Gastroesophageal sphincter (tissue), 4 donors: ENCODE measurements around the gene ATAD3B. TPM values are rescaled to one million over a fixed set of nuclear protein-coding genes. Genes with fewer than 3 reads are reported as not detected.

Experiments used
- ATAC-seq: fragments of 150-250 bp; one replicate; pipeline ENCODE4 v1.9.1; 2016; ENCODE audit warnings: mild to moderate bottlenecking, moderate library complexity
- H3K27ac ChIP-seq, 4 donors: fragments of 200-600 bp; sonication (generic) in 3 of 4; 1 replicate in 3 of 4; 2 replicates in 1 of 4; pipeline ENCODE4 v1.5.1; 2016 to 2019
- H3K27me3 ChIP-seq: fragments of 200-600 bp; sonication (generic); one replicate; pipeline ENCODE4 v1.5.1; 2019
- H3K36me3 ChIP-seq, 2 donors: fragments of 200-600 bp; sonication (generic); one replicate each; pipeline ENCODE4 v1.5.1; 2019; ENCODE audit warnings: control low read depth in 1 of 2
- H3K4me1 ChIP-seq, 3 donors: fragments of 200-600 bp; sonication (generic); 1 replicate in 2 of 3; 2 replicates in 1 of 3; pipeline ENCODE4 v1.5.1; 2016 to 2019; ENCODE audit warnings: control low read depth in 2 of 3
- H3K4me3 ChIP-seq, 2 donors: fragments of 200-600 bp; sonication (generic); one replicate each; pipeline ENCODE4 v1.5.1; 2019; ENCODE audit warnings: mild to moderate bottlenecking in 1 of 2, moderate library complexity in 1 of 2
- H3K9me3 ChIP-seq, 3 donors: fragments of 200-600 bp; sonication (generic); one replicate each; pipeline ENCODE4 v1.5.1; 2017 to 2019; ENCODE audit warnings: control low read depth in 2 of 3
- EP300 ChIP-seq: sonication (generic); formaldehyde crosslinking; IDR thresholded peaks from one replicate; pipeline ENCODE4 v1.6.1; 2017; ENCODE audit warnings: antibody characterized with exemption, mild to moderate bottlenecking
- POLR2A ChIP-seq, 2 donors: fragments of 450-650 bp; IDR thresholded peaks; one replicate each; pipeline ENCODE4 v1.6.1; 2017; ENCODE audit warnings: antibody characterized with exemption in 2 of 2, mild to moderate bottlenecking in 2 of 2, moderate library complexity in 1 of 2
- POLR2AphosphoS5 ChIP-seq: sonication (generic); formaldehyde crosslinking; IDR thresholded peaks from one replicate; pipeline ENCODE4 v1.6.1; 2017; ENCODE audit warnings: antibody characterized with exemption
- WGBS, 2 donors: methylation state at CpG; one replicate each; pipeline ENCODE4 v1.1.5; 2018; ENCODE audit warnings: low coverage in 1 of 2; 5-methylcytosine and 5-hydroxymethylcytosine counted together
- total RNA-seq, 4 donors: library from RNA; depleted of rRNA; stranded (reverse); fragments of >200 nt; gene quantifications; one replicate each; pipeline ENCODE4 v1.1.0, GENCODE V29; 2016
- TF ChIP-seq, protein P1 (sequence below), 4 experiments: fragments of 200-600 bp in 2 of 4; fragments of 450-650 bp in 2 of 4; sonication (generic) in 1 of 4; IDR thresholded peaks; one replicate each; pipeline ENCODE4 v1.5.1; 2017 to 2019; ENCODE audit warnings: antibody characterized with exemption in 4 of 4, mild to moderate bottlenecking in 2 of 4, moderate library complexity in 2 of 4

Gene ATAD3B
- total RNA-seq, 4 donors from 2014 or later: 4.1 to 17.9 (median 12.1) TPM

DNA sequence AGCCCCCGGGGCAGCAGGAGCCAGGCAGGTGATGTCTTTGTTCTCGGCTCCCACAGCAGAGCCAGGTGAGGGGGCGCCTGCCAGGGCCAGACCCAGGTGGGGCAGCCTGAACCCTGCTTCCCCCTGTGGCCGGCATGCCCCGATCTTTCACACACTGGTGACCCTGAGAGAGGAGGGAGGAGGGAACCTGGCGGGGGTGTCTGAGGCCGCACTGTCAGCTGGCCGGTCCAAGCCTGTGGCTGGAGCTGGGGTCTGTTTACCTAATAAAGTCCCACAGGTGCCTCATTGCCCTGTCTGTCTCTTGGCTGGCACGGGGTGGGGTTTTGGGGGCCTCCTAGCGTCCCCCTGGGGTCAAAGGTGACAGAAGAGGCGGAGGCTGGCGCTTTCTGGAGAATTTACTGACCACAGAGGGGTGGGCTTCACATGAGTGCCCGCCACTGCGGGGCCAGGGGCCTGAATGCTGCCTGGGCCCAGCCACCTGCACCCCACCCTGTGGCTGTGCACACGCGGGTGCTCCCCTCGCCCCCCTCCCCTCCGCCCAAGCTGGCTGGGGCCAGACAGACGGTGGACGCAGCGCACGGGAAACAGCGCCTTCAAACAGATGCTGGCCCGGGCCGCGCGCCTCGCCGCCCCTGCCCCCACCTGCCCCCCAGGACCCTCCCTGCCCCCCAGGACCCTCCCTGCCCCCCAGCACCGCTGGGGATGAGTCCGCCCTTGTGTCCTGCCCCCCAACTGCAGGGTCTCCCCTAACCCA is 63.0 kb downstream of the ATAD3B start:
- Histone ChIP-seq H3K27me3 (no peaks in the 10 kb centered on the region), H3K4me3 (no peak overlapping the region), H3K9me3 (peaks cover 0 to 10% (median 0%) of the 10 kb centered on the region in 3 donors), H3K27ac (peak overlapping the region in 1 of 4 donors; percentile 15), H3K4me1 (peaks cover 0 to 43% (median 8%) of the 10 kb centered on the region in 3 donors), H3K36me3 (peaks cover 0 to 37% of the 10 kb centered on the region in 2 donors)
- ATAC-seq: no peak
- 80% methylated on average over 2 of the region's 31 CpGs; no CpG with 5 or more reads in 1 of the 2 donors for WGBS, 2 donors
- TF ChIP-seq POLR2A (IDR thresholded peaks at IDR 0.05) (no peak), POLR2AphosphoS5 (no peak), EP300 (no peak)
- TF ChIP-seq, protein P1, sequence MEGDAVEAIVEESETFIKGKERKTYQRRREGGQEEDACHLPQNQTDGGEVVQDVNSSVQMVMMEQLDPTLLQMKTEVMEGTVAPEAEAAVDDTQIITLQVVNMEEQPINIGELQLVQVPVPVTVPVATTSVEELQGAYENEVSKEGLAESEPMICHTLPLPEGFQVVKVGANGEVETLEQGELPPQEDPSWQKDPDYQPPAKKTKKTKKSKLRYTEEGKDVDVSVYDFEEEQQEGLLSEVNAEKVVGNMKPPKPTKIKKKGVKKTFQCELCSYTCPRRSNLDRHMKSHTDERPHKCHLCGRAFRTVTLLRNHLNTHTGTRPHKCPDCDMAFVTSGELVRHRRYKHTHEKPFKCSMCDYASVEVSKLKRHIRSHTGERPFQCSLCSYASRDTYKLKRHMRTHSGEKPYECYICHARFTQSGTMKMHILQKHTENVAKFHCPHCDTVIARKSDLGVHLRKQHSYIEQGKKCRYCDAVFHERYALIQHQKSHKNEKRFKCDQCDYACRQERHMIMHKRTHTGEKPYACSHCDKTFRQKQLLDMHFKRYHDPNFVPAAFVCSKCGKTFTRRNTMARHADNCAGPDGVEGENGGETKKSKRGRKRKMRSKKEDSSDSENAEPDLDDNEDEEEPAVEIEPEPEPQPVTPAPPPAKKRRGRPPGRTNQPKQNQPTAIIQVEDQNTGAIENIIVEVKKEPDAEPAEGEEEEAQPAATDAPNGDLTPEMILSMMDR (IDR thresholded peaks at IDR 0.05): no peak

- Histone ChIP-seq H3K27ac (peak overlapping the region in 1 of 4 donors; percentile 53), H3K36me3 (peaks cover 0 to 30% of the 10 kb centered on the region in 2 donors), H3K4me3 (no peak overlapping the region), H3K27me3 (no peaks in the 10 kb centered on the region), H3K9me3 (peaks cover 0 to 10% (median 0%) of the 10 kb centered on the region in 3 donors), H3K4me1 (peaks cover 0 to 46% (median 8%) of the 10 kb centered on the region in 3 donors)
- WGBS, 2 donors: no CpG with 5 or more reads among the region's 66 CpGs
- ATAC-seq: no peak
- TF ChIP-seq, protein P1 (IDR thresholded peaks at IDR 0.05): no peak
- TF ChIP-seq POLR2A (IDR thresholded peaks at IDR 0.05) (no peak), POLR2AphosphoS5 (no peak), EP300 (no peak)
Observed at GRCh38 chr1:1535201-1536018, 63.8 kb downstream of the ATAD3B start.

DNA sequence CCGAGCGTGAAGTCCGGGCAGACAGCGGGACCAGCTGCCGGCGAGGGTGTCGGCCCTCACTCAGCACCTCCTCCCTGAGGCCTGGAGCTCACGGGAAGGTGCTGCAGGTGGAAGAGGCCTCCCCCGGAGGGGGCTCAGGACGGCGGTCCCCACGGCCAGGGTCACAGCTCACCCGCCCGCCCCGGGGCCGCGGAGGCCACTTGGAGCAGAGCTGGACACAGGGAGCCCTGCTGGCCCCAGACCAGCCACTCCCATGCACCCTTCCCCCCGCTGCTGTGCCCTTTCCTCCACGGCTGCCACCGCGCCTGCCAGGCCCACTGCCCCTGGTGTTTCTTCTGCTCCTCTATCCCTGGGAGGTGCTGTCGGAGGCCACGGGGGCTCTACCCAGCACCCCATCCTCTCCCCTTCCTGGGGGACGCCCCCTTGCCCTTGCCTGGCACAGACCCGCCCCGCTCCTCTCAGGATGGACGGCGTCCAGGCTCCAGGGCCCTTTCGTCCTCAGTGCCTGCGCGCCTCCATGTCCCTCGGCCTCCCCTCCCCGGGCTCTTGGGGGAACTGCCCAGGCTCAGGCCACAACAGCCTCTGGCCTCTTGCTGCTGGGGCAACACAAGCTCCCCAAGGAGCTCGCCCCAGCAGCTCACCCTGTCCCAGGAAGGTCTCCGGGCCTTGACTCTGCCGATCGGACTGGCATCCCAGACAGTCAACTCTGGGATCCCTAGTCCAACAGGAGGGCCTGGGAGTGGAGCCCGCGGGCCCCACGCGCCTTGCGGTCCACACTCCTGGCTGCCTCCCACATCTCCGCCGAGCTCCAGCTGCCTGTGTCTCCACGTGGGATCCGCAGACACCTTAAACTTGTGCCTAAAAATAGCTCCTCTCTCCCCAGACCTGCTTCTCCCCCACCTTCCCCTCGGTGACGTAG is 64.7 kb downstream of the ATAD3B start:
- no peak for TF ChIP-seq EP300
- no peak for TF ChIP-seq POLR2A (IDR thresholded peaks at IDR 0.05)
- TF ChIP-seq, protein P1 (IDR thresholded peaks at IDR 0.05): no peak
- no peak for TF ChIP-seq POLR2AphosphoS5
- WGBS, 2 donors: 11 to 61% methylated on average over 4 to 11 of the region's 48 CpGs
- Histone ChIP-seq H3K4me1 (peaks cover 0 to 54% (median 13%) of the 10 kb centered on the region in 3 donors), H3K27me3 (no peaks in the 10 kb centered on the region), H3K36me3 (peaks cover 0 to 32% of the 10 kb centered on the region in 2 donors), H3K4me3 (no peak overlapping the region), H3K27ac (peak overlapping the region in 3 of 4 donors; percentile 32 to 53 (median 36)), H3K9me3 (peaks cover 0 to 8% (median 0%) of the 10 kb centered on the region in 3 donors)
- no peak for ATAC-seq

DNA sequence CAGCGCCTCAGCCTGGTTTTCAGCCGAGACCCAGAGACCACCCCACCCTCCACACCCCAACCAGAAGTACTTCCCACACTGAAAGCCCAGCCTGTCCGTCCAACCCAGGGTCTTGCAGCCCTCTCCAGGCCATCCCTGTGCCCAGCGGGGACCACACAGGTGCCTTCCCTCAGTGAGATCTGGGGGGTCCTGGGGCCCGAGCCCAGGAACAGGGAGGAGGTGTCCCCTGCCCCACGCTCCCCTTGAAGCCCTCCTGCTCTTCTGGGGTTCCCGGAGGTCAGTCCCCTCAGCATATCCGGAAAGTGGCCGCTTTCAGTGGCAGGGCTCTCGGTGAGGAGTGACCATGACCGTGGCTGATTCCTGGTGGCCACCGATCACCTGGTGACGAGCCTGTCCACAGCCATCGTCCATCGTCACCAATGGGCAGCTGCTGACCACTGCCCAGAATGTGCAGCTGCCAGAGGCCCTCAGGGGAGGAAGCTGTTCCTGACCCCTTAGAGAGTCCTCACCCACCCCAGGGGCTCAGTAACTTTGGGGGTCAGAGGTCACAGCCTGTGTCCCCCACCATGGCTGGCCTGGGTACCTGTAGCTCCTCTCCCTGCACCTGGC is 65.5 kb downstream of the ATAD3B start:
- Histone ChIP-seq H3K27ac (peak overlapping the region in 3 of 4 donors; percentile 32 to 53 (median 36)), H3K9me3 (peaks cover 0 to under 1% (median 0%) of the 10 kb centered on the region in 3 donors), H3K4me1 (peaks cover 0 to 59% (median 14%) of the 10 kb centered on the region in 3 donors), H3K4me3 (no peak overlapping the region), H3K27me3 (no peaks in the 10 kb centered on the region), H3K36me3 (peaks cover 0 to 34% of the 10 kb centered on the region in 2 donors)
- 10% methylated on average over 2 of the region's 15 CpGs; no CpG with 5 or more reads in 1 of the 2 donors for WGBS, 2 donors
- no peak for TF ChIP-seq EP300
- TF ChIP-seq, protein P1 (IDR thresholded peaks at IDR 0.05): no peak
- TF ChIP-seq POLR2AphosphoS5: no peak
- TF ChIP-seq POLR2A (IDR thresholded peaks at IDR 0.05): no peak
- no peak for ATAC-seq
